ENCODE results near the gene ATP6V1E1. TPM values are rescaled to one million over a fixed set of nuclear protein-coding genes. Genes with fewer than 3 reads are reported as not detected.
"Not testable (repeated sequence)": the region's sequence is repeated elsewhere in the genome, so short reads cannot be mapped to it uniquely, and the experiment has no call there.

ATP6V1E1 gene
- total RNA-seq, 2 experiments from 2014 or later, result 68.1 to 68.2 TPM

DNA sequence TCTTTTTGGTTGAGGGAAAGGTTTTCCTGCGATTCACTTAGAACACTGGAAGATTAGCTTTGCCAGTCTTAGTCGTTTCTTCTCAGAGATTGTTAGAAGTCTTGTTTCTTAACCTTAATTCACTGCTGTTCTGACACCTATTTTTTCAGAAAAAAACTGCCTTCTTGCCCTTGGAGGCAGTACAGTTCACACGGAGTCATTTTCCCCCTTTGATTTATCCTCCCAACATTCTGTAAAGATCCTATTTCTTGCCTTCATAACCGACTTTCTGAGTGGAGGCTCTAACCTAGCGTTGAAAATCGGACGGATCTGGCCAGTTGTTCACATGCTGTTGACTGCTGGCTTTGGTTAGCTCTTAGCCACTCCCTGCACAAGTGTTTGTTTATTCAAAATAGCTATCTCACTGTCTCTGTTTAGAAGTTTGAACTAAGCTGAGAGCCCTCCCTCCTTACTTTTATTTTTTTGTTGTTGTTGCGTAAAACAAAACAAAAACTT, 10.7 kb upstream of the ATP6V1E1 start:
- Mint-ChIP-seq H3K4me1 (ENCODE audit: low read depth) (peaks cover 22% of the 10 kb centered on the region), H3K9me3 (no peaks in the 10 kb centered on the region), H3K36me3 (ENCODE audit: low read depth) (peaks cover 25% of the 10 kb centered on the region), H3K27ac (peak overlapping the region; percentile 96), H3K4me3 (peak overlapping the region; percentile 92), H3K27me3 (no peaks in the 10 kb centered on the region)
- TF ChIP-seq, protein P1, sequence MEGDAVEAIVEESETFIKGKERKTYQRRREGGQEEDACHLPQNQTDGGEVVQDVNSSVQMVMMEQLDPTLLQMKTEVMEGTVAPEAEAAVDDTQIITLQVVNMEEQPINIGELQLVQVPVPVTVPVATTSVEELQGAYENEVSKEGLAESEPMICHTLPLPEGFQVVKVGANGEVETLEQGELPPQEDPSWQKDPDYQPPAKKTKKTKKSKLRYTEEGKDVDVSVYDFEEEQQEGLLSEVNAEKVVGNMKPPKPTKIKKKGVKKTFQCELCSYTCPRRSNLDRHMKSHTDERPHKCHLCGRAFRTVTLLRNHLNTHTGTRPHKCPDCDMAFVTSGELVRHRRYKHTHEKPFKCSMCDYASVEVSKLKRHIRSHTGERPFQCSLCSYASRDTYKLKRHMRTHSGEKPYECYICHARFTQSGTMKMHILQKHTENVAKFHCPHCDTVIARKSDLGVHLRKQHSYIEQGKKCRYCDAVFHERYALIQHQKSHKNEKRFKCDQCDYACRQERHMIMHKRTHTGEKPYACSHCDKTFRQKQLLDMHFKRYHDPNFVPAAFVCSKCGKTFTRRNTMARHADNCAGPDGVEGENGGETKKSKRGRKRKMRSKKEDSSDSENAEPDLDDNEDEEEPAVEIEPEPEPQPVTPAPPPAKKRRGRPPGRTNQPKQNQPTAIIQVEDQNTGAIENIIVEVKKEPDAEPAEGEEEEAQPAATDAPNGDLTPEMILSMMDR (IDR thresholded peaks at IDR 0.05), result no peak
- intact Hi-C loops (cut with micrococcal nuclease), result loop anchor here (5.0 kb wide), 1 partner anchor 68 kb away; no protein-coding TSS in a partner anchor
- ATAC-seq (no peak), DNase-seq (peak; percentile 11)
- CTCF ChIA-PET, result interaction anchor here (0.8 to 1.4 kb wide), 4 partner anchors 22 to 437 kb away, joined by 3 to 6 read pairs (median 4); no protein-coding TSS in a partner anchor
- POLR2A ChIA-PET, result interaction anchor here (0.5 to 1.2 kb wide), 8 partner anchors 10 to 481 kb away, joined by 3 to 4 read pairs (median 3); no protein-coding TSS in a partner anchor

DNA sequence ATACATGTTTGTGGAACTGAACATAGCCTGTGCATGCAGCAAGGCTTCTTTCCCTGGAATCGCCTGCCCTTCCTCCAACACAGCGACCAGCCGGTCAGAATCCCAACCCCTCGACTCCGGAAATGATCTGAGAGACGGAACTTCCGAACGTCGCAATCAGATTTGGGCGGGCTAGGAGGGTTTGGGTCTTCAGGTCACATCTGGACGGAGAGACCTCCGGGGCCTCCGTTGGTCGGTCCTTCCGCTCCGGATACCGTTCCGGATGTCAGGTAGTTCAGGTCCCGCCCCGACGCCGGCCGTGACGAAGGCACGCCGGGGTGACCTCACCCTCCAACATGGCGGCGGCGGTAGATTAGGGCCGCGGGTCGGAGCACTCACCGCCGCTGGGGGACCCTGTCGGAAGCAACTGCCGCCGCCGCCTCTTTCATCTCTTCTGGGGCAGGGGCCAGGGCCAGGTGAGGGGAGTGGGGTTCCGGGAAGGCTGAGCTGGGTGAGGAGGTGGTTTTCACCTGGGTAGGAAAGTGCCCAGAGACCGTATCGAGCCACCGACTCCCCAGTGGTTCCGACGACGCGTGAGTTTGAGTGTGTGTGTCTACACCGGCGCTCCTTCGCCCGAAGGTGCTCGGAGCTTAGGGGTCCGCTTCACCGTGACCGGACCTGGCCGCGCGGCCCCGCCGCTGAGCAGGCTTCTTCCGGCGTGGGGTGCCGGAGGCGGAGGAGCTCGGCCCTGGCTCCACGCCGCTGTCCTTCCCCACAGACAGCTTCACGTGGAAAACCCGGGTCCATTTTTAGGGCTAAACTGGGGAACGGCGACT, 10.1 kb upstream of the ATP6V1E1 start, which contains the start of gene BCL2L13:
Gene BCL2L13, plus strand, starts transcription at position 326 of the 815 bp plus-strand sequence. CDS start 16,955 bp downstream, outside the sequence.
- H3K4me3 Mint-ChIP-seq, result peak within 1 kb of the TSS; percentile 92

DNA sequence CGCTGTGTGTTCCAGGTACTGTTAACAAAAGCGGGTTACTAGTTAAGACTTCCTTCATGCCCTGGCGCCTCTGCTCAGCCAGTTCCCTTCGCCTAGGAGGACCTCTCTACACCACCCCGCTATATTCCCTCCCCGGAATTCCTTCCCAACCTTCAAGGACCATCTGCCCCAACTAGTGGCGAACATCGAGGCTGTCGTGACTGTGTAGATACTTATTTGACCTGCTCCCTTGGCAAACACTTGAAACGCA, 9.6 kb upstream of the ATP6V1E1 start:
- CTCF ChIA-PET, result no interaction called here
- Mint-ChIP-seq H3K4me3 (peak overlapping the region; percentile 92), H3K27me3 (no peaks in the 10 kb centered on the region), H3K36me3 (ENCODE audit: low read depth) (peaks cover 25% of the 10 kb centered on the region), H3K27ac (peak overlapping the region; percentile 96), H3K4me1 (ENCODE audit: low read depth) (peaks cover 22% of the 10 kb centered on the region), H3K9me3 (no peaks in the 10 kb centered on the region)
- peak; percentile 19 for DNase-seq
- intact Hi-C loops (cut with micrococcal nuclease), result loop anchor here (5.0 kb wide), 1 partner anchor 69 kb away; no protein-coding TSS in a partner anchor
- POLR2A ChIA-PET, result interaction anchor here (1.0 kb wide), 1 partner anchor 35 kb away, joined by 3 read pairs; no protein-coding TSS in a partner anchor
- TF ChIP-seq, protein P1 (IDR thresholded peaks at IDR 0.05), result no peak
- ATAC-seq, result peak; percentile 9

More for the DNA sequence above, 10.1 kb upstream of the ATP6V1E1 start, which contains the start of gene BCL2L13:
- TF ChIP-seq, protein P1 (IDR thresholded peaks at IDR 0.05), result peak; percentile 29
- Mint-ChIP-seq H3K4me1 (ENCODE audit: low read depth) (peaks cover 22% of the 10 kb centered on the region), H3K27me3 (no peaks in the 10 kb centered on the region), H3K9me3 (no peaks in the 10 kb centered on the region), H3K36me3 (ENCODE audit: low read depth) (peaks cover 25% of the 10 kb centered on the region), H3K27ac (peak within 1 kb of the TSS; percentile 96)
- intact Hi-C loops (cut with micrococcal nuclease), result loop anchor here (5.0 kb wide), 1 partner anchor 69 kb away; no protein-coding TSS in a partner anchor
- POLR2A ChIA-PET, result interaction anchor here (0.5 to 1.2 kb wide), 8 partner anchors 9 to 480 kb away, joined by 3 to 4 read pairs (median 3); no protein-coding TSS in a partner anchor
- ATAC-seq (peak; percentile 97), DNase-seq (peak; percentile 95)
- CTCF ChIA-PET, result interaction anchor here (0.8 to 1.4 kb wide), 4 partner anchors 23 to 438 kb away, joined by 3 to 6 read pairs (median 4); no protein-coding TSS in a partner anchor

DNA sequence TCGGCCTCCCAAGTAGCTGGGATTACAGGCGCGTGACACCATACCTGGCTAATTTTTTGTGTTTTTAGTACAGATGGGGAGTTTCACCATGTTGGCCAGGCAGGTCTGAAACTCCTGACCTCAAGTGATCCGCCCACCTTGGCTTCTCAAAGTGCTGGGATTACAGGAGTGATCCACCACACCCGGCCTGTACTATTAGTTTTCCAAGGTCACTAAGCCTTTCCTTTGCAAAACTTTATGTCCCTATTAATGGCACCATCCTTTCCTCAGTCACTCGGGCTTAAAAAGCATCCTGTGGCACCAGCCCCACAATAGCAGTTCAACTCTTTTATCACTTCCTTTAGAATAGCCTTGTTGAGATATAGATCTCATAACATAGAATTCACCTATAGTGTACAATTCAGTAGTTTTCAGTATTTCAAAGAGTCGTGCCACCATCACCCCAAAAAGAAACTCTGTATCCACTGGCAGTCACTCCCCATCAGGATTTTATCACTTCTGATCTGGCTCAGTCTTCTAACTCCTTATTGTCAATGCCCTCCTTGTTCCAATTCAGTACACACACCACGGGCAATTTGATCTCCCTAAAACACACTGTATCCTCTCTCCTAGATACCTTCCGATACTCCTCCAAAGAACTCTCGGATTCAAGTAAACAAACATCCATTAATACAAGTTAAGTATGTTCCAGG, 9.1 kb upstream of the ATP6V1E1 start:
- no peak for ATAC-seq

DNA sequence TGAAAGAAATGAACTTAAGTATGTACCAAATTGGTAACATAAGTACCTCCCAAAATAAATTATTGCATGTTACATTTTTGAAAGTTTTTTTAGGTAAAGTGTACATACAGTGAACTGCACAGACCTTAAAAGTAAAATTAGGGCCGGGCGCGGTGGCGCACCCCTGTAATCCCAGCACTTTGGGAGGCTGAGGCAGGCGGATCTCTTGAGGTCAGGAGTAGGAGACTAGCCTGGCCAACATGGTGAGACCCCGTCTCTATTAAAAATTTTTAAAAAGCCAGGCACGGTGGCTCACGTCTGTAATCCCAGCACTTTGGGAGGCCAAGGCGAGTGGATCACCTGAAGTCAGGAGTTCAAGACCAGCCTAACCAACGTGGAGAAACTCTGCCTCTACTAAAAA, 8.3 kb upstream of the ATP6V1E1 start:
- intact Hi-C loops (cut with micrococcal nuclease), result loop anchor here (5.0 kb wide), 1 partner anchor 70 kb away; no protein-coding TSS in a partner anchor
- ATAC-seq, H3K4me3 Mint-ChIP-seq, H3K27ac Mint-ChIP-seq, H3K9me3 Mint-ChIP-seq, CTCF ChIA-PET, DNase-seq, H3K27me3 Mint-ChIP-seq, POLR2A ChIA-PET: not testable (repeated sequence)
- Mint-ChIP-seq H3K36me3 (ENCODE audit: low read depth) (peaks cover 14% of the 10 kb centered on the region), H3K4me1 (ENCODE audit: low read depth) (peaks cover 18% of the 10 kb centered on the region)

More for the DNA sequence above, 9.1 kb upstream of the ATP6V1E1 start:
- Mint-ChIP-seq H3K9me3 (no peaks in the 10 kb centered on the region), H3K27me3 (no peaks in the 10 kb centered on the region), H3K36me3 (ENCODE audit: low read depth) (peaks cover 20% of the 10 kb centered on the region), H3K4me3 (peak overlapping the region; percentile 92), H3K27ac (peak overlapping the region; percentile 96), H3K4me1 (ENCODE audit: low read depth) (peaks cover 18% of the 10 kb centered on the region)
- POLR2A ChIA-PET, result no interaction called here
- CTCF ChIA-PET, result no interaction called here
- TF ChIP-seq, protein P1 (IDR thresholded peaks at IDR 0.05), result no peak
- DNase-seq, result no peak
- intact Hi-C loops (cut with micrococcal nuclease), result loop anchor here (5.0 kb wide), 1 partner anchor 70 kb away; no protein-coding TSS in a partner anchor
